Gastrocnemius medialis (tissue), 4 donors: ENCODE data around the gene CBX5. TPM values are rescaled to one million over a fixed set of nuclear protein-coding genes. Genes with fewer than 3 reads are reported as not detected.

Experiments
- ATAC-seq, 2 donors: fragments of 150-250 bp; one replicate each; pipeline ENCODE4 v1.9.1; 2016
- DNase-seq, 2 donors: peaks; one replicate each; pipeline ENCODE4 v3.0.0-alpha.2; 2019
- H3K27ac ChIP-seq, 4 donors: fragments of 200-600 bp; sonication (generic); 1 replicate in 1 of 4; 2 replicates in 3 of 4; pipeline ENCODE4 v1.5.1; 2016 to 2018; ENCODE audit warnings: mild to moderate bottlenecking in 2 of 4, moderate library complexity in 1 of 4
- H3K27me3 ChIP-seq, 3 donors: fragments of 200-600 bp; sonication (generic) in 2 of 3; 1 replicate in 1 of 3; 2 replicates in 2 of 3; pipeline versions ENCODE4 v1.5.1 to v1.6.0; 2016 to 2019; ENCODE audit warnings: mild to moderate bottlenecking in 1 of 3, moderate library complexity in 1 of 3
- H3K36me3 ChIP-seq, 2 donors: fragments of 200-600 bp; sonication (generic) in 1 of 2; one replicate each; pipeline ENCODE4 v1.5.1; 2017 to 2018
- H3K4me1 ChIP-seq, 2 donors: fragments of 200-600 bp; sonication (generic) in 1 of 2; one replicate each; pipeline ENCODE4 v1.5.1; 2016 to 2017; ENCODE audit warnings: mild to moderate bottlenecking in 2 of 2
- H3K4me3 ChIP-seq, 4 donors: fragments of 200-600 bp; sonication (generic) in 3 of 4; 1 replicate in 1 of 4; 2 replicates in 3 of 4; pipeline ENCODE4 v1.5.1; 2016 to 2019; ENCODE audit warnings: mild to moderate bottlenecking in 2 of 4
- H3K9me3 ChIP-seq, 3 donors: fragments of 200-600 bp; sonication (generic) in 2 of 3; 1 replicate in 1 of 3; 2 replicates in 2 of 3; pipeline ENCODE4 v1.5.1; 2016 to 2019
- POLR2A ChIP-seq, 2 donors: fragments of 450-650 bp; IDR thresholded peaks; one replicate each; pipeline ENCODE4 v1.6.1; 2017; ENCODE audit warnings: antibody characterized with exemption in 2 of 2, mild to moderate bottlenecking in 2 of 2, moderate library complexity in 2 of 2
- in situ Hi-C, 4 donors: fragments of 200-750 bp; cut with MboI; loops; one replicate each; pipeline versions ENCODE4 v1.15.0 to v1.8.0; 2017; ENCODE audit warnings: low sequenced_read_pairs in 4 of 4
- intact Hi-C: fragments of 100-400 bp; cut with DNase I; formaldehyde crosslinking; loops from one replicate; pipeline ENCODE4 v1.15.1; 2023; ENCODE audit warnings: low total_unique reads
- total RNA-seq, 4 donors: library from RNA; depleted of rRNA; stranded (reverse); fragments of >200 nt; gene quantifications; one replicate each; pipeline versions ENCODE4 v1.1.0 to v1.2.3, GENCODE V29; 2016
- TF ChIP-seq, protein P1 (sequence below), 5 experiments: fragments of 450-650 bp in 3 of 5; fragments of 200-600 bp in 2 of 5; sonication (generic) in 2 of 5; IDR thresholded peaks in 4 of 5; conservative IDR thresholded peaks in 1 of 5; 1 replicate in 4 of 5; 2 replicates in 1 of 5; pipeline ENCODE4 v1.5.1; 2016 to 2019; ENCODE audit warnings: antibody characterized with exemption in 5 of 5, mild to moderate bottlenecking in 3 of 5, moderate library complexity in 3 of 5

Gene CBX5
- total RNA-seq, 4 donors from 2014 or later = 7.9 to 8.9 (median 8.1) TPM

DNA sequence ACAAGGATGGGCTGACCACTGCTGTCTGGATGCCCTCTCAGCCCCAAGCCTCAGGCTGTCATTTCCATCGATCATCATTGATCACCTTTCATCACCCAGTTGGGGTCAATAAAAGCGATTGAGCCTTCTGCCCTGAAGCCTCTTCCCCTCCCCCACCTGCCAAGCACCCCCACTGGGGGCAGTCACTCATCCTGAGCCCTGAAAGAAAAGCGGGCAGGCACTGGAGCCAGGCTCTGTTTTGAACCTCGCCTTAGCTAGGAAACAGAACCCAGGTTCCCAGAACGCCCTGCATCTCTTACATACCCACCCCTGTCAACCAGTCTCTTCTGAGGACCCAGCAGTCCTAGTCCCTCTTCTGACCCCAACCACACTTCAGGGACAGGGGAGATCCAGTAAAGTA is 96.9 kb downstream of the CBX5 start:
- Histone ChIP-seq H3K27me3 (no peaks in the 10 kb centered on the region), H3K27ac (no peak overlapping the region), H3K9me3 (no peaks in the 10 kb centered on the region), H3K4me3 (no peak overlapping the region), H3K4me1 (peaks cover 4 to 5% of the 10 kb centered on the region in 2 donors), H3K36me3 (peaks cover 0 to 25% of the 10 kb centered on the region in 2 donors)
- no peak for TF ChIP-seq POLR2A (IDR thresholded peaks at IDR 0.05)
- TF ChIP-seq, protein P1, sequence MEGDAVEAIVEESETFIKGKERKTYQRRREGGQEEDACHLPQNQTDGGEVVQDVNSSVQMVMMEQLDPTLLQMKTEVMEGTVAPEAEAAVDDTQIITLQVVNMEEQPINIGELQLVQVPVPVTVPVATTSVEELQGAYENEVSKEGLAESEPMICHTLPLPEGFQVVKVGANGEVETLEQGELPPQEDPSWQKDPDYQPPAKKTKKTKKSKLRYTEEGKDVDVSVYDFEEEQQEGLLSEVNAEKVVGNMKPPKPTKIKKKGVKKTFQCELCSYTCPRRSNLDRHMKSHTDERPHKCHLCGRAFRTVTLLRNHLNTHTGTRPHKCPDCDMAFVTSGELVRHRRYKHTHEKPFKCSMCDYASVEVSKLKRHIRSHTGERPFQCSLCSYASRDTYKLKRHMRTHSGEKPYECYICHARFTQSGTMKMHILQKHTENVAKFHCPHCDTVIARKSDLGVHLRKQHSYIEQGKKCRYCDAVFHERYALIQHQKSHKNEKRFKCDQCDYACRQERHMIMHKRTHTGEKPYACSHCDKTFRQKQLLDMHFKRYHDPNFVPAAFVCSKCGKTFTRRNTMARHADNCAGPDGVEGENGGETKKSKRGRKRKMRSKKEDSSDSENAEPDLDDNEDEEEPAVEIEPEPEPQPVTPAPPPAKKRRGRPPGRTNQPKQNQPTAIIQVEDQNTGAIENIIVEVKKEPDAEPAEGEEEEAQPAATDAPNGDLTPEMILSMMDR (IDR thresholded peaks at IDR 0.05 in 4 of 5, conservative IDR thresholded peaks at IDR 0.05 in 1 of 5) = no peak
- in situ Hi-C loops (no loop called here), intact Hi-C loops (no loop called here)
- DNase-seq (no peak), ATAC-seq (no peak)

DNA sequence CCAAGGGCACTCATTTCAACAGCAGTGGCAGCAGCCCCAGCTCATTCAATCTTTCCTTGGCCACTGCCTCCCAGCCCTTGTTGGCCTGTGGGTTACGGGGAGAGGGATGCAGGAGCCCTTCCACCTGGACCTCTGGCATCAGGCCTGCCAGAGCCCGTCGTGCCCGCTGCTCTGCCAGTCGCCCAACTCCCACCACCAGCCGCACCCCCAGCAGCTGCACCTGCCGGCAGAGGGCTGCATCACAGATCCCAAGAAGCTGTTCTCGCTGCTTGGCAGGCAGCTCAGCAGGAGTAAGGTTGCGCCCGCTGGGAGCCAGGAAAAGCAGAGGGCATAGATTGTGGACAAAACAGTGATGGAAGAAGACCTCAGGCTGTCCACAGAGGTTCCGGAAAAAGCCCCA is 97.8 kb downstream of the CBX5 start:
- ATAC-seq = no peak
- H3K36me3 ChIP-seq = peaks cover 0 to 25% of the 10 kb centered on the region in 2 donors
- no peak overlapping the region for H3K27ac ChIP-seq
- no peaks in the 10 kb centered on the region for H3K27me3 ChIP-seq
- no peaks in the 10 kb centered on the region for H3K4me1 ChIP-seq
- DNase-seq = no peak
- H3K9me3 ChIP-seq = no peaks in the 10 kb centered on the region
- no peak for TF ChIP-seq POLR2A (IDR thresholded peaks at IDR 0.05)
- TF ChIP-seq, protein P1 (IDR thresholded peaks at IDR 0.05 in 4 of 5, conservative IDR thresholded peaks at IDR 0.05 in 1 of 5) = no peak
- no peak overlapping the region for H3K4me3 ChIP-seq
- in situ Hi-C loops = no loop called here
- intact Hi-C loops = no loop called here

Other genes starting within 250 kb of the CBX5 start
- 1 to 10 TPM in 1 of 4 donors, under 1 TPM in 1, not detected in 2; 0.36 to 1.4 TPM for gene HOXC5, start 247.1 kb downstream of the CBX5 start, total RNA-seq
- gene HOXC4, start 226.3 kb downstream of the CBX5 start, total RNA-seq = 1 to 10 TPM in 1 of 4 donors, under 1 TPM in 3; 0.51 to 2.0 (median 0.71) TPM
- gene SMUG1, start 91.1 kb downstream of the CBX5 start, total RNA-seq = 10 to 100 TPM; 25.3 to 51.8 (median 35.4) TPM
- 100 to 1,000 TPM; 146 to 412 (median 186) TPM for gene HNRNPA1, start 604 bp upstream of the CBX5 start, total RNA-seq
- gene NFE2, start 20.9 kb upstream of the CBX5 start, total RNA-seq = 1 to 10 TPM in 2 of 4 donors, under 1 TPM in 1, not detected in 1; 0.64 to 8.0 (median 1.8) TPM
- gene COPZ1, start 45.0 kb upstream of the CBX5 start, total RNA-seq = 100 to 1,000 TPM in 2 of 4 donors, 10 to 100 TPM in 2; 91.8 to 145 (median 107) TPM
- under 1 TPM in 2 of 4 donors, not detected in 2; 0.49 to 0.51 TPM for gene GPR84, start 84.4 kb upstream of the CBX5 start, total RNA-seq
- gene ZNF385A, start 104.6 kb upstream of the CBX5 start, total RNA-seq = 10 to 100 TPM in 3 of 4 donors, 1 to 10 TPM in 1; 3.3 to 21.0 (median 18.3) TPM
- gene ITGA5, start 139.1 kb upstream of the CBX5 start, total RNA-seq = 10 to 100 TPM; 26.5 to 34.1 (median 30.9) TPM
- not detected for gene GTSF1, start 193.5 kb upstream of the CBX5 start, total RNA-seq
- 1 to 10 TPM in 3 of 4 donors, under 1 TPM in 1; 0.85 to 4.1 (median 3.9) TPM for gene NCKAP1L, start 217.6 kb upstream of the CBX5 start, total RNA-seq